ENCODE results near the gene AKT1. TPM values are rescaled to one million over a fixed set of nuclear protein-coding genes. Genes with fewer than 3 reads are reported as not detected.
A peak's percentile ranks its signal among the peaks of the same experiment; 100 is the strongest.

The AKT1 gene
- total and polyA plus RNA-seq, 2 of the 13 experiments (the other 11 are each of a cell fraction or from before 2014, with no cell fraction given): 96.2 to 116 TPM

DNA sequence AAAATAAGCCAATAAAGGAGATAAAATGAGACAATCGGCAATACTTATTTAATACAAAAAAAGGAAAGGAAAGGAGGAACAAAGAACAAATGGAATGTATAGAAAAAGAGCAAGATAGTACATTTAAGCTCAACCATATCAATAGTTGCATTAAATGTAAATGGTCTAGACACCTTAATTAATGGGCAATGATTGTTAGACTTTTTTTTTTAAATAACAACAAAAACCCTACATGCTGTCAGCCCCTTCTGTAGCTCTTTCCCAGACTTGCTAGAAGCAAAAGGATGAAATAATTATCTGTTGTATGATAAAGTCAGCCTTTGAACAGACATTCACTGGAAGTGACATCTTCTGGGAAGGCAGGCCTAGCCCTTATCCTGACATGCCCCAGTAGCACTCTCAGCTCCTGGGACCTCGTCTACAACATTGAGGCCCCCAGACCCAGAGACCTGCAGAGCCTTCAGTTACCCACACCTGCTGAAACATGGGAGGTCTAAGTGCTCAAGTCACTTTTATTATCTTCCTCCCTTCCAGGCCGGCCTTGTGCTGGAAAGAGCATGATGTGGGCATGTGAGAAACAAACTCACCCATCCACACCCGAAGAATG is 29.2 kb downstream of the AKT1 start (continued):
- TF ChIP-seq CBX5 (CRISPR knock-in tag; IDR thresholded peaks at IDR 0.05; ENCODE audit: borderline replicate concordance) (peak; percentile 30; the same call in 1 of the 2 replicates), ZEB1 (IDR thresholded peaks at IDR 0.05; ENCODE audit: insufficient replicate concordance, low read depth) (peak; percentile 6), ZNF20 (CRISPR knock-in tag; IDR thresholded peaks at IDR 0.05) (0 out of 2 replicates have a peak, but pooled peaks have one; percentile 42), KAT7 (CRISPR knock-in tag; IDR thresholded peaks at IDR 0.05; ENCODE audit: borderline replicate concordance) (peak; percentile 50; the same call in 1 of the 2 replicates), ZNF484 (CRISPR knock-in tag; IDR thresholded peaks at IDR 0.05; ENCODE audit: borderline replicate concordance, low read depth) (no peak), ZNF337 (CRISPR knock-in tag; IDR thresholded peaks at IDR 0.05; ENCODE audit: borderline replicate concordance, low read depth) (0 out of 2 replicates have a peak, but pooled peaks have one; percentile 16), KDM5A (IDR thresholded peaks at IDR 0.05; ENCODE audit: borderline replicate concordance, low read length) (peak; percentile 66; the same call in 1 of the 2 replicates)
- TF ChIP-seq, protein P1, sequence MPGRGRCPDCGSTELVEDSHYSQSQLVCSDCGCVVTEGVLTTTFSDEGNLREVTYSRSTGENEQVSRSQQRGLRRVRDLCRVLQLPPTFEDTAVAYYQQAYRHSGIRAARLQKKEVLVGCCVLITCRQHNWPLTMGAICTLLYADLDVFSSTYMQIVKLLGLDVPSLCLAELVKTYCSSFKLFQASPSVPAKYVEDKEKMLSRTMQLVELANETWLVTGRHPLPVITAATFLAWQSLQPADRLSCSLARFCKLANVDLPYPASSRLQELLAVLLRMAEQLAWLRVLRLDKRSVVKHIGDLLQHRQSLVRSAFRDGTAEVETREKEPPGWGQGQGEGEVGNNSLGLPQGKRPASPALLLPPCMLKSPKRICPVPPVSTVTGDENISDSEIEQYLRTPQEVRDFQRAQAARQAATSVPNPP (CRISPR knock-in tag; IDR thresholded peaks at IDR 0.05): 0 out of 2 replicates have a peak, but pooled peaks have one; percentile 22
- TF ChIP-seq, protein P2, sequence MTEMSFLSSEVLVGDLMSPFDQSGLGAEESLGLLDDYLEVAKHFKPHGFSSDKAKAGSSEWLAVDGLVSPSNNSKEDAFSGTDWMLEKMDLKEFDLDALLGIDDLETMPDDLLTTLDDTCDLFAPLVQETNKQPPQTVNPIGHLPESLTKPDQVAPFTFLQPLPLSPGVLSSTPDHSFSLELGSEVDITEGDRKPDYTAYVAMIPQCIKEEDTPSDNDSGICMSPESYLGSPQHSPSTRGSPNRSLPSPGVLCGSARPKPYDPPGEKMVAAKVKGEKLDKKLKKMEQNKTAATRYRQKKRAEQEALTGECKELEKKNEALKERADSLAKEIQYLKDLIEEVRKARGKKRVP (CRISPR knock-in tag; IDR thresholded peaks at IDR 0.05): peak in 1 of 2 experiments; percentile 34; a peak in 1 of 4 replicates
- TF ChIP-seq, protein P3, sequence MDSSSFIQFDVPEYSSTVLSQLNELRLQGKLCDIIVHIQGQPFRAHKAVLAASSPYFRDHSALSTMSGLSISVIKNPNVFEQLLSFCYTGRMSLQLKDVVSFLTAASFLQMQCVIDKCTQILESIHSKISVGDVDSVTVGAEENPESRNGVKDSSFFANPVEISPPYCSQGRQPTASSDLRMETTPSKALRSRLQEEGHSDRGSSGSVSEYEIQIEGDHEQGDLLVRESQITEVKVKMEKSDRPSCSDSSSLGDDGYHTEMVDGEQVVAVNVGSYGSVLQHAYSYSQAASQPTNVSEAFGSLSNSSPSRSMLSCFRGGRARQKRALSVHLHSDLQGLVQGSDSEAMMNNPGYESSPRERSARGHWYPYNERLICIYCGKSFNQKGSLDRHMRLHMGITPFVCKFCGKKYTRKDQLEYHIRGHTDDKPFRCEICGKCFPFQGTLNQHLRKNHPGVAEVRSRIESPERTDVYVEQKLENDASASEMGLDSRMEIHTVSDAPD (CRISPR knock-in tag; IDR thresholded peaks at IDR 0.05): no peak
- TF ChIP-seq, protein P4, sequence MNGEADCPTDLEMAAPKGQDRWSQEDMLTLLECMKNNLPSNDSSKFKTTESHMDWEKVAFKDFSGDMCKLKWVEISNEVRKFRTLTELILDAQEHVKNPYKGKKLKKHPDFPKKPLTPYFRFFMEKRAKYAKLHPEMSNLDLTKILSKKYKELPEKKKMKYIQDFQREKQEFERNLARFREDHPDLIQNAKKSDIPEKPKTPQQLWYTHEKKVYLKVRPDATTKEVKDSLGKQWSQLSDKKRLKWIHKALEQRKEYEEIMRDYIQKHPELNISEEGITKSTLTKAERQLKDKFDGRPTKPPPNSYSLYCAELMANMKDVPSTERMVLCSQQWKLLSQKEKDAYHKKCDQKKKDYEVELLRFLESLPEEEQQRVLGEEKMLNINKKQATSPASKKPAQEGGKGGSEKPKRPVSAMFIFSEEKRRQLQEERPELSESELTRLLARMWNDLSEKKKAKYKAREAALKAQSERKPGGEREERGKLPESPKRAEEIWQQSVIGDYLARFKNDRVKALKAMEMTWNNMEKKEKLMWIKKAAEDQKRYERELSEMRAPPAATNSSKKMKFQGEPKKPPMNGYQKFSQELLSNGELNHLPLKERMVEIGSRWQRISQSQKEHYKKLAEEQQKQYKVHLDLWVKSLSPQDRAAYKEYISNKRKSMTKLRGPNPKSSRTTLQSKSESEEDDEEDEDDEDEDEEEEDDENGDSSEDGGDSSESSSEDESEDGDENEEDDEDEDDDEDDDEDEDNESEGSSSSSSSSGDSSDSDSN (CRISPR knock-in tag; IDR thresholded peaks at IDR 0.05): 0 out of 2 replicates have a peak, but pooled peaks have one; percentile 25
